ENCODE results near the gene CAPN1. TPM values are rescaled to one million over a fixed set of nuclear protein-coding genes. Genes with fewer than 3 reads are reported as not detected.

The CAPN1 gene
- total and polyA plus RNA-seq, 2 of the 13 experiments (the other 11 are each of a cell fraction or from before 2014, with no cell fraction given) = 57.3 to 82.6 TPM

DNA sequence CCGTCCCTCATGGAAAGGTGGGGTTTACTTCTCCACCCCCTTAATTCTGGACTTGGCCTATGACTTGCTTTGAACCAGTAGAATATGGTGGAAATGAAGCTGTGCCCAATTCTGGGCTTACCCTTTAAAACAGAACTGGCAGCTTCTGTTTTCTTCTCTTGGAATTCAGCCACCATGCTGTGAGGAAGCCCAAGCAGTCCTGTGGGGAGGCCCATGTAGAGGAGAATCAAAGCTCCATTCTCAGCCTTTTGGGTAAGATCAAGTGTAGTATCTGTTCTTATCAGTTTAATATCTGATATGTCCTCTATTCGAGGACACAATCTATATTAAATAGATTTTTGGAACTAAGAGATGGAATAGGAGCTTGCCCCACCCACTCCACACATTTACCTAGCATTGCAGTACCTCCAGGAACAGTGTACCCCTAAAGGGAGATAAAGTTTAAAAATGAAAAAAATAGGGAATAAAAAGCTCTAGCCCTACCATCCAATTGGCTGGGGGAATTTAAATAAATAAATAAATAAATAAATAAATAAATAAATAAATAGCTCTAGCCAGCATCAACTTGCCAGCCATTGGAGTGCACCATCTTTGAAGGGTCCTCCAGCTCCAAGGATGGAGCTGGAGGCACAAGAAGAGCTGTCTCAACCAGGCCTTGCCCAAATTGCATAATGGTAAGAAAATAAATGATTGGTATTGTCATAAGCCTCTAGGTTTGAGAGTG lies 34.2 kb upstream of the CAPN1 start:
- POLR2A ChIA-PET = interaction anchor here (1.3 to 1.8 kb wide), 2 partner anchors 12 to 36 kb away, joined by 3 to 13 read pairs; partner anchors contain the start of gene TM7SF2
- peaks cover 40% of the 10 kb centered on the region for H3K4me1 ChIP-seq (ENCODE audit: insufficient read depth, low read length)
- in situ Hi-C loops (cut with HindIII; ENCODE audit: extremely low pct_ligation_motif_present, low pct_unique_long_range_greater_than_20kb) = no loop called here
- intact Hi-C loops (cut with micrococcal nuclease; ENCODE audit: unreplicated experiment) = no loop called here
- no peak overlapping the region for H3K27ac ChIP-seq (ENCODE audit: extremely low read length, insufficient read depth, low read length)
- WGBS (ENCODE audit: low lambda C conversion rate) = 15% methylated on average over 2 of the region's 2 CpGs
- no peak overlapping the region for H3K9ac ChIP-seq (ENCODE audit: insufficient read depth, low read depth, low read length)
- H3K79me2 ChIP-seq (ENCODE audit: insufficient read depth, low read length) = no peaks in the 10 kb centered on the region
- no peaks in the 10 kb centered on the region for H4K20me1 ChIP-seq (ENCODE audit: insufficient read depth, low read length)
- DNase-seq (ENCODE audit: low spot score) (no peak), FAIRE-seq (no peak), ATAC-seq (no peak)
- peaks cover 5% of the 10 kb centered on the region; the same call in 1 of the 2 replicates for H3K9me3 ChIP-seq (ENCODE audit: low read length)
- no peak overlapping the region for H2AFZ ChIP-seq (ENCODE audit: low read length)
- H3K36me3 ChIP-seq (replicated peaks in 1 of 2; ENCODE audit: control insufficient read depth in 1 of 2, insufficient read depth in 2 of 2, low read length in 2 of 2) = no peaks in the 10 kb centered on the region
- no TSS peak for BruUV-seq (replicated peaks)
- CTCF ChIA-PET (ENCODE audit: low intra/inter-chr PET ratio, low total read pairs) = no interaction called here
- no peak overlapping the region for H3K4me3 ChIP-seq (replicated peaks in 1 of 3; ENCODE audit: insufficient read depth in 1 of 3, low read depth in 2 of 3, low read length in 3 of 3)
- TF ChIP-seq ZNF263 (CRISPR knock-in tag; IDR thresholded peaks at IDR 0.05) (no peak), FOSL1 (CRISPR knock-in tag; IDR thresholded peaks at IDR 0.05; ENCODE audit: borderline replicate concordance) (no peak)
- TF ChIP-seq, protein P1, sequence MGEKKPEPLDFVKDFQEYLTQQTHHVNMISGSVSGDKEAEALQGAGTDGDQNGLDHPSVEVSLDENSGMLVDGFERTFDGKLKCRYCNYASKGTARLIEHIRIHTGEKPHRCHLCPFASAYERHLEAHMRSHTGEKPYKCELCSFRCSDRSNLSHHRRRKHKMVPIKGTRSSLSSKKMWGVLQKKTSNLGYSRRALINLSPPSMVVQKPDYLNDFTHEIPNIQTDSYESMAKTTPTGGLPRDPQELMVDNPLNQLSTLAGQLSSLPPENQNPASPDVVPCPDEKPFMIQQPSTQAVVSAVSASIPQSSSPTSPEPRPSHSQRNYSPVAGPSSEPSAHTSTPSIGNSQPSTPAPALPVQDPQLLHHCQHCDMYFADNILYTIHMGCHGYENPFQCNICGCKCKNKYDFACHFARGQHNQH (CRISPR knock-in tag; IDR thresholded peaks at IDR 0.05) = no peak
- no peaks in the 10 kb centered on the region for H3K27me3 ChIP-seq (ENCODE audit: control insufficient read depth in 1 of 2, insufficient read depth in 2 of 2, low read length in 2 of 2)
- H3K4me2 ChIP-seq (ENCODE audit: low read depth, low read length) = no peak overlapping the region

DNA sequence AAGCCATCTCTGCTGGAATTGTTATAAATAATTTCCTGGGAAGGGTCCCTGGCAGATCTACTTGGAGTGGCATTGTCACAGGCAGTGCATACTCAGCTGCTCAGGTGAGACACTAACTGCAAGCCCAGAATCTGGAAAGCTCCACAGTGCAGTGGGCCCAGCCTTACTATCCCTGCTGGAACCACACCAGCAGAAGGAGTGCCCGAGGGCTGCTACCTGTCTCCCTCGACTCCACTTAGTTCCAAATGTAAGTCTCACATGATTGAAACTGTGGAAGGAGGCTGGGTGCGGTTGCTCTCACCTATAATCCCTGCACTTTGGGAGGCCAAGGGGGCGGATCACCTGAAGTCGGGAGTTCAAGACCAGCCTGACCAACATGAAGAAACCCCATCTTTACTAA lies 33.1 kb upstream of the CAPN1 start:
- H3K9me3 ChIP-seq (ENCODE audit: low read length) = peaks cover 5% of the 10 kb centered on the region; the same call in 1 of the 2 replicates
- no peak overlapping the region for H2AFZ ChIP-seq (ENCODE audit: low read length)
- H4K20me1 ChIP-seq (ENCODE audit: insufficient read depth, low read length) = no peaks in the 10 kb centered on the region
- no peaks in the 10 kb centered on the region for H3K27me3 ChIP-seq (ENCODE audit: control insufficient read depth in 1 of 2, insufficient read depth in 2 of 2, low read length in 2 of 2)
- no peak for FAIRE-seq
- no TSS peak for BruUV-seq (replicated peaks)
- H3K4me2 ChIP-seq (ENCODE audit: low read depth, low read length) = no peak overlapping the region
- POLR2A ChIA-PET = interaction anchor here (1.8 kb wide), 1 partner anchor 13 kb away, joined by 13 read pairs; no protein-coding TSS in a partner anchor
- ATAC-seq = no peak
- CTCF ChIA-PET (ENCODE audit: low intra/inter-chr PET ratio, low total read pairs) = no interaction called here
- no peak overlapping the region for H3K27ac ChIP-seq (ENCODE audit: extremely low read length, insufficient read depth, low read length)
- in situ Hi-C loops (cut with HindIII; ENCODE audit: extremely low pct_ligation_motif_present, low pct_unique_long_range_greater_than_20kb) (no loop called here), intact Hi-C loops (cut with micrococcal nuclease; ENCODE audit: unreplicated experiment) (no loop called here)
- no peak overlapping the region for H3K9ac ChIP-seq (ENCODE audit: insufficient read depth, low read depth, low read length)
- WGBS (ENCODE audit: low lambda C conversion rate) = 66% methylated on average over 4 of the region's 5 CpGs
- H3K4me1 ChIP-seq (ENCODE audit: insufficient read depth, low read length) = peaks cover 48% of the 10 kb centered on the region
- H3K4me3 ChIP-seq (replicated peaks in 1 of 3; ENCODE audit: insufficient read depth in 1 of 3, low read depth in 2 of 3, low read length in 3 of 3) = no peak overlapping the region
- no peaks in the 10 kb centered on the region for H3K36me3 ChIP-seq (replicated peaks in 1 of 2; ENCODE audit: control insufficient read depth in 1 of 2, insufficient read depth in 2 of 2, low read length in 2 of 2)
- DNase-seq (ENCODE audit: low spot score) = no peak
- no peaks in the 10 kb centered on the region for H3K79me2 ChIP-seq (ENCODE audit: insufficient read depth, low read length)
- no peak for TF ChIP-seq ZSCAN29 (CRISPR knock-in tag; conservative IDR thresholded peaks at IDR 0.05)
- TF ChIP-seq DNMT3B (CRISPR knock-in tag; conservative IDR thresholded peaks at IDR 0.05) = no peak
- TF ChIP-seq, protein P2, sequence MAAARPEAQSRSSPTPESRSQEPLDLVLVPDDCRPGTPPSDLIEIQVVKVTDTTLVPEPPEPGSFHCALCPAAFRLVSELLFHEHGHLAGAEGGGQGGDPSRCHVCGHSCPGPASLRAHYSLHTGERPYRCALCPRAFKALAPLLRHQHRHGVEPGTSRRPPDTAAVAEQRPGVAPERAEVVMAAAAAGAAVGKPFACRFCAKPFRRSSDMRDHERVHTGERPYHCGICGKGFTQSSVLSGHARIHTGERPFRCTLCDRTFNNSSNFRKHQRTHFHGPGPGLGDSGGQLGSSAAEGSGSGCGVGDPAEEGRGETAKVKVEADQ (CRISPR knock-in tag; IDR thresholded peaks at IDR 0.05; ENCODE audit: borderline replicate concordance) = no peak
- no peak for TF ChIP-seq ZNF460 (CRISPR knock-in tag; IDR thresholded peaks at IDR 0.05; ENCODE audit: borderline replicate concordance)
- TF ChIP-seq HDAC2 (CRISPR knock-in tag; IDR thresholded peaks at IDR 0.05) = no peak
- TF ChIP-seq, protein P3, sequence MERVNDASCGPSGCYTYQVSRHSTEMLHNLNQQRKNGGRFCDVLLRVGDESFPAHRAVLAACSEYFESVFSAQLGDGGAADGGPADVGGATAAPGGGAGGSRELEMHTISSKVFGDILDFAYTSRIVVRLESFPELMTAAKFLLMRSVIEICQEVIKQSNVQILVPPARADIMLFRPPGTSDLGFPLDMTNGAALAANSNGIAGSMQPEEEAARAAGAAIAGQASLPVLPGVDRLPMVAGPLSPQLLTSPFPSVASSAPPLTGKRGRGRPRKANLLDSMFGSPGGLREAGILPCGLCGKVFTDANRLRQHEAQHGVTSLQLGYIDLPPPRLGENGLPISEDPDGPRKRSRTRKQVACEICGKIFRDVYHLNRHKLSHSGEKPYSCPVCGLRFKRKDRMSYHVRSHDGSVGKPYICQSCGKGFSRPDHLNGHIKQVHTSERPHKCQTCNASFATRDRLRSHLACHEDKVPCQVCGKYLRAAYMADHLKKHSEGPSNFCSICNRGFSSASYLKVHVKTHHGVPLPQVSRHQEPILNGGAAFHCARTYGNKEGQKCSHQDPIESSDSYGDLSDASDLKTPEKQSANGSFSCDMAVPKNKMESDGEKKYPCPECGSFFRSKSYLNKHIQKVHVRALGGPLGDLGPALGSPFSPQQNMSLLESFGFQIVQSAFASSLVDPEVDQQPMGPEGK (CRISPR knock-in tag; IDR thresholded peaks at IDR 0.05) = no peak
- TF ChIP-seq ZNF552 (CRISPR knock-in tag; IDR thresholded peaks at IDR 0.05; ENCODE audit: borderline replicate concordance) = no peak
- no peak for TF ChIP-seq TCF7L2 (IDR thresholded peaks at IDR 0.05; ENCODE audit: low read depth, low read length)
- no peak for TF ChIP-seq ZFP82 (CRISPR knock-in tag; IDR thresholded peaks at IDR 0.05; ENCODE audit: borderline replicate concordance)
- TF ChIP-seq, protein P4, sequence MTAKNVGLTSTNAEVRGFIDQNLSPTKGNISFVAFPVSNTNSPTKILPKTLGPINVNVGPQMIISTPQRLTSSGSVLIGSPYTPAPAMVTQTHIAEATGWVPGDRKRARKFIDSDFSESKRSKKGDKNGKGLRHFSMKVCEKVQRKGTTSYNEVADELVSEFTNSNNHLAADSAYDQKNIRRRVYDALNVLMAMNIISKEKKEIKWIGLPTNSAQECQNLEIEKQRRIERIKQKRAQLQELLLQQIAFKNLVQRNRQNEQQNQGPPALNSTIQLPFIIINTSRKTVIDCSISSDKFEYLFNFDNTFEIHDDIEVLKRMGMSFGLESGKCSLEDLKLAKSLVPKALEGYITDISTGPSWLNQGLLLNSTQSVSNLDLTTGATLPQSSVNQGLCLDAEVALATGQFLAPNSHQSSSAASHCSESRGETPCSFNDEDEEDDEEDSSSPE (CRISPR knock-in tag; IDR thresholded peaks at IDR 0.05) = no peak
